Activated CD8-positive, alpha-beta T cell treated with anti-CD3 and anti-CD28 coated beads, Interleukin-2, amount 10 ng/mL, durations not matched to agents 7 days and 5 days (primary cell): ENCODE data around the gene SRSF3. TPM values are rescaled to one million over a fixed set of nuclear protein-coding genes. Genes with fewer than 3 reads are reported as not detected.
"Not testable (repeated sequence)": the region's sequence is repeated elsewhere in the genome, so short reads cannot be mapped to it uniquely, and the experiment has no call there.

Experiments used
- ATAC-seq: fragments of 150-1000 bp; cut with Tn5 transposase; one replicate; pipeline ENCODE4 v1.10.0; 2021; ENCODE audit warnings: moderate library complexity
- CTCF ChIA-PET: fragments of 350-600 bp; sonication (Branson Sonifier 250); formaldehyde crosslinking; loops from one replicate; lab custom pipeline; 2021; ENCODE audit warnings: antibody characterized with exemption; lab: Charles Lee
- POLR2A ChIA-PET: fragments of 350-600 bp; sonication (Branson Sonifier 250); formaldehyde crosslinking; loops from one replicate; lab custom pipeline; 2021; ENCODE audit warnings: antibody characterized with exemption; lab: Charles Lee
- DNase-seq: peaks from one replicate; pipeline ENCODE4 v3.0.0-alpha.2; 2020
- H3K27ac Mint-ChIP-seq: one replicate; pipeline ENCODE4 v1.8.0; 2021; ENCODE audit warnings: mild to moderate bottlenecking, mixed read lengths
- H3K27me3 Mint-ChIP-seq: one replicate; pipeline ENCODE4 v1.8.0; 2021; ENCODE audit warnings: low read depth, mixed read lengths
- H3K36me3 Mint-ChIP-seq: one replicate; pipeline ENCODE4 v1.8.0; 2021; ENCODE audit warnings: low read depth, mixed read lengths
- H3K4me1 Mint-ChIP-seq: one replicate; pipeline ENCODE4 v1.8.0; 2021; ENCODE audit warnings: low read depth, mixed read lengths
- H3K4me3 Mint-ChIP-seq: one replicate; pipeline ENCODE4 v1.8.0; 2021; ENCODE audit warnings: mild to moderate bottlenecking, mixed read lengths
- H3K9me3 Mint-ChIP-seq: one replicate; pipeline ENCODE4 v1.8.0; 2022; ENCODE audit warnings: mixed read lengths; ENCODE audit not compliant: insufficient read depth
- total RNA-seq, 2 experiments: library from RNA; stranded (reverse); gene quantifications; one replicate each; pipeline ENCODE4 v1.2.3, GENCODE V29; 2021

The SRSF3 gene
- total RNA-seq, 2 experiments from 2014 or later = 482 to 509 TPM

GRCh38 chr6:36577301-36577700 is 16.9 kb upstream of the SRSF3 start:
- no peak overlapping the region for H3K27ac Mint-ChIP-seq
- DNase-seq = no peak
- POLR2A ChIA-PET = no interaction called here
- CTCF ChIA-PET = interaction anchor here (1.2 kb wide), 1 partner anchor 236 kb away, joined by 3 read pairs; no protein-coding TSS in a partner anchor
- peaks cover 4% of the 10 kb centered on the region for H3K4me1 Mint-ChIP-seq
- H3K9me3 Mint-ChIP-seq = peaks cover 5% of the 10 kb centered on the region
- H3K27me3 Mint-ChIP-seq = peaks cover 2% of the 10 kb centered on the region
- no peak for ATAC-seq
- no peak overlapping the region for H3K4me3 Mint-ChIP-seq
- no peaks in the 10 kb centered on the region for H3K36me3 Mint-ChIP-seq

- no peak overlapping the region for H3K27ac Mint-ChIP-seq
Measured at GRCh38 chr6:36578030-36578429, 16.1 kb upstream of the SRSF3 start.

GRCh38 chr6:36578431-36578830 is 15.7 kb upstream of the SRSF3 start:
- CTCF ChIA-PET = interaction anchor here (1.1 to 2.2 kb wide), 5 partner anchors 9 to 75 kb away, joined by 4 to 8 read pairs (median 4); no protein-coding TSS in a partner anchor
- POLR2A ChIA-PET = interaction anchor here (2.0 kb wide), 1 partner anchor 15 kb away, joined by 8 read pairs; no protein-coding TSS in a partner anchor

More at GRCh38 chr6:36578030-36578429, 16.1 kb upstream of the SRSF3 start:
- ATAC-seq (no peak), DNase-seq (no peak)
- Mint-ChIP-seq H3K4me3 (no peak overlapping the region), H3K9me3 (peaks cover 5% of the 10 kb centered on the region), H3K27me3 (peaks cover 2% of the 10 kb centered on the region), H3K4me1 (peaks cover 4% of the 10 kb centered on the region), H3K36me3 (no peaks in the 10 kb centered on the region)
- CTCF ChIA-PET = no interaction called here
- POLR2A ChIA-PET = no interaction called here

GRCh38 chr6:36580184-36580526 is 14.0 kb upstream of the SRSF3 start:
- peaks cover 2% of the 10 kb centered on the region for H3K27me3 Mint-ChIP-seq
- no peak for ATAC-seq
- no peak for DNase-seq
- H3K9me3 Mint-ChIP-seq = no peaks in the 10 kb centered on the region
- no peaks in the 10 kb centered on the region for H3K36me3 Mint-ChIP-seq
- peaks cover 4% of the 10 kb centered on the region for H3K4me1 Mint-ChIP-seq
- no peak overlapping the region for H3K4me3 Mint-ChIP-seq
- CTCF ChIA-PET = interaction anchor here (1.1 to 2.2 kb wide), 14 partner anchors 10 to 278 kb away, joined by 3 to 9 read pairs (median 4); partner anchors contain the start of gene STK38
- H3K27ac Mint-ChIP-seq = no peak overlapping the region
- POLR2A ChIA-PET = interaction anchor here (1.1 to 2.0 kb wide), 2 partner anchors 13 to 18 kb away, joined by 3 to 8 read pairs; no protein-coding TSS in a partner anchor

More at GRCh38 chr6:36578431-36578830, 15.7 kb upstream of the SRSF3 start:
- Mint-ChIP-seq H3K27ac (no peak overlapping the region), H3K36me3 (no peaks in the 10 kb centered on the region), H3K9me3 (peaks cover 5% of the 10 kb centered on the region), H3K4me1 (peaks cover 4% of the 10 kb centered on the region), H3K4me3 (no peak overlapping the region), H3K27me3 (peaks cover 2% of the 10 kb centered on the region)
- ATAC-seq (no peak), DNase-seq (no peak)

- POLR2A ChIA-PET = interaction anchor here (1.0 kb wide), 2 partner anchors 15 to 23 kb away, joined by 3 read pairs; no protein-coding TSS in a partner anchor
- CTCF ChIA-PET = interaction anchor here (1.0 kb wide), 1 partner anchor 279 kb away, joined by 3 read pairs; no protein-coding TSS in a partner anchor
- no peak for ATAC-seq
Measured at GRCh38 chr6:36581716-36582115, 12.4 kb upstream of the SRSF3 start.

GRCh38 chr6:36586606-36587005 is 7.6 kb upstream of the SRSF3 start:
- POLR2A ChIA-PET = interaction anchor here (0.5 to 1.6 kb wide), 2 partner anchors 10 to 93 kb away, joined by 3 to 6 read pairs; no protein-coding TSS in a partner anchor
- Mint-ChIP-seq H3K4me3 (no peak overlapping the region), H3K27ac (no peak overlapping the region), H3K9me3 (no peaks in the 10 kb centered on the region), H3K27me3 (no peaks in the 10 kb centered on the region), H3K36me3 (no peaks in the 10 kb centered on the region), H3K4me1 (peaks cover 6% of the 10 kb centered on the region)
- CTCF ChIA-PET = interaction anchor here (1.5 kb wide), 1 partner anchor 28 kb away, joined by 4 read pairs; no protein-coding TSS in a partner anchor
- ATAC-seq (no peak), DNase-seq (no peak)

More at GRCh38 chr6:36581716-36582115, 12.4 kb upstream of the SRSF3 start:
- no peaks in the 10 kb centered on the region for H3K36me3 Mint-ChIP-seq
- no peaks in the 10 kb centered on the region for H3K9me3 Mint-ChIP-seq
- peaks cover 4% of the 10 kb centered on the region for H3K4me1 Mint-ChIP-seq
- H3K27me3 Mint-ChIP-seq = peaks cover 2% of the 10 kb centered on the region
- no peak overlapping the region for H3K4me3 Mint-ChIP-seq
- no peak overlapping the region for H3K27ac Mint-ChIP-seq
- no peak for DNase-seq

GRCh38 chr6:36589025-36589400 is 5.1 kb upstream of the SRSF3 start:
- H3K4me1 Mint-ChIP-seq = peaks cover 19% of the 10 kb centered on the region
- ATAC-seq, H3K4me3 Mint-ChIP-seq, H3K9me3 Mint-ChIP-seq, DNase-seq, H3K27me3 Mint-ChIP-seq, H3K36me3 Mint-ChIP-seq, CTCF ChIA-PET, H3K27ac Mint-ChIP-seq: not testable (repeated sequence)
- POLR2A ChIA-PET = interaction anchor here (0.8 kb wide), 1 partner anchor 31 kb away, joined by 3 read pairs; no protein-coding TSS in a partner anchor

GRCh38 chr6:36590237-36590636 is 3.9 kb upstream of the SRSF3 start:
- Mint-ChIP-seq H3K36me3 (peaks cover 11% of the 10 kb centered on the region), H3K27ac (no peak overlapping the region), H3K27me3 (no peaks in the 10 kb centered on the region), H3K4me3 (no peak overlapping the region), H3K4me1 (peaks cover 19% of the 10 kb centered on the region), H3K9me3 (no peaks in the 10 kb centered on the region)
- DNase-seq (no peak), ATAC-seq (no peak)
- CTCF ChIA-PET = no interaction called here
- POLR2A ChIA-PET = interaction anchor here (0.6 kb wide), 1 partner anchor 162 kb away, joined by 4 read pairs; no protein-coding TSS in a partner anchor

- no peaks in the 10 kb centered on the region for H3K9me3 Mint-ChIP-seq
- peak overlapping the region; percentile 71 for H3K4me3 Mint-ChIP-seq
- ATAC-seq (no peak), DNase-seq (peak; percentile 44)
- peaks cover 19% of the 10 kb centered on the region for H3K4me1 Mint-ChIP-seq
- CTCF ChIA-PET = interaction anchor here (0.6 to 1.0 kb wide), 2 partner anchors 13 to 251 kb away, joined by 3 to 4 read pairs; no protein-coding TSS in a partner anchor
- POLR2A ChIA-PET = interaction anchor here (1.2 to 8.8 kb wide), 3 partner anchors 13 to 48 kb away, joined by 3 to 109 read pairs (median 14); partner anchors contain the start of gene STK38
- peaks cover 29% of the 10 kb centered on the region for H3K36me3 Mint-ChIP-seq
- H3K27ac Mint-ChIP-seq = peak overlapping the region; percentile 85
- no peaks in the 10 kb centered on the region for H3K27me3 Mint-ChIP-seq
Measured at GRCh38 chr6:36592221-36592655, 1.9 kb upstream of the SRSF3 start.

GRCh38 chr6:36593569-36594028 is 563 bp upstream of the SRSF3 start:
- CTCF ChIA-PET = no interaction called here

GRCh38 chr6:36594816-36595643 is 868 bp downstream of the SRSF3 start:
- peaks cover 39% of the 10 kb centered on the region for H3K4me1 Mint-ChIP-seq
- ChIA-PET CTCF (interaction anchor here (0.9 to 3.2 kb wide), 3 partner anchors 43 to 172 kb away, joined by 3 to 13 read pairs (median 3); no protein-coding TSS in a partner anchor), POLR2A (interaction anchor here (0.6 to 8.8 kb wide), 9 partner anchors 11 to 577 kb away, joined by 3 to 109 read pairs (median 4); partner anchors contain the start of gene STK38)
- no peaks in the 10 kb centered on the region for H3K9me3 Mint-ChIP-seq
- ATAC-seq (no peak), DNase-seq (peak; percentile 50)
- peaks cover 56% of the 10 kb centered on the region for H3K36me3 Mint-ChIP-seq
- no peaks in the 10 kb centered on the region for H3K27me3 Mint-ChIP-seq
- H3K27ac Mint-ChIP-seq = peak overlapping the region; percentile 98
- H3K4me3 Mint-ChIP-seq = peak overlapping the region; percentile 90

More at GRCh38 chr6:36593569-36594028, 563 bp upstream of the SRSF3 start:
- POLR2A ChIA-PET = interaction anchor here (0.6 to 8.8 kb wide), 12 partner anchors 14 to 912 kb away, joined by 3 to 109 read pairs (median 4); partner anchors contain the start of genes PPIL1 and STK38
- peak; percentile 71 for DNase-seq
- Mint-ChIP-seq H3K27me3 (no peaks in the 10 kb centered on the region), H3K4me3 (peak overlapping the region; percentile 90), H3K4me1 (peaks cover 25% of the 10 kb centered on the region), H3K9me3 (no peaks in the 10 kb centered on the region), H3K27ac (peak overlapping the region; percentile 98), H3K36me3 (peaks cover 42% of the 10 kb centered on the region)
- ATAC-seq = peak; percentile 17
